Measurements from ENCODE around the gene LAMA4.

GRCh38 chr6:112270756-112271155 is 16.4 kb upstream of the LAMA4 start:
- TF ChIP-seq GATA2 (IDR thresholded peaks at IDR 0.05; ENCODE audit: low read depth, low read length) (no peak), GATA3 (IDR thresholded peaks at IDR 0.05; ENCODE audit: low read depth, low read length) (no peak)
